GM21390 (cell line): ENCODE results near the gene COX7B.
A peak's percentile ranks its signal among the peaks of the same experiment; 100 is the strongest.
"Not testable (repeated sequence)": the region's sequence is repeated elsewhere in the genome, so short reads cannot be mapped to it uniquely, and the experiment has no call there.

Experiments
- ATAC-seq: cut with Tn5 transposase; IDR thresholded peaks from one replicate; pipeline ENCODE4 v1.9.1; 2021; ENCODE audit not compliant: unreplicated experiment

COX7B gene

GRCh38 chrX:77899081-77899828 lies at the start of gene COX7B:
Gene COX7B (plus strand): TSS chrX:77899468. CDS start chrX:77899554, 86 bp downstream.
- ATAC-seq: peak; percentile 65

- ATAC-seq: no peak
Observed at GRCh38 chrX:77875372-77875771, 23.9 kb upstream of the COX7B start.

- not testable (repeated sequence) for ATAC-seq
Observed at GRCh38 chrX:77881418-77881817, 17.9 kb upstream of the COX7B start.

- no peak for ATAC-seq
Observed at GRCh38 chrX:77892887-77893286, 6.4 kb upstream of the COX7B start.

GRCh38 chrX:77893713-77894112 lies 5.6 kb upstream of the COX7B start:
- no peak for ATAC-seq

- ATAC-seq: peak; percentile 86
Observed at GRCh38 chrX:77894921-77895886, 4.1 kb upstream of the COX7B start, which contains the start of gene MAGT1. Gene MAGT1 (minus strand): TSS chrX:77895435. CDS start chrX:77895410, 25 bp downstream.

- no peak for ATAC-seq
Observed at GRCh38 chrX:77900688-77901087, 1.4 kb downstream of the COX7B start.

- no peak for ATAC-seq
Observed at GRCh38 chrX:77901506-77901905, 2.2 kb downstream of the COX7B start.

- ATAC-seq: peak; percentile 90
Observed at GRCh38 chrX:77910108-77910840, 11.0 kb downstream of the COX7B start, which contains the start of gene ATP7A. Gene ATP7A (plus strand): TSS chrX:77910693. CDS start chrX:77971642, 60,949 bp downstream.

GRCh38 chrX:77917294-77917933 lies 18.1 kb downstream of the COX7B start:
- ATAC-seq: peak; percentile 63

GRCh38 chrX:77918568-77918967 lies 19.3 kb downstream of the COX7B start:
- no peak for ATAC-seq

GRCh38 chrX:77919370-77919769 lies 20.1 kb downstream of the COX7B start:
- ATAC-seq: not testable (repeated sequence)

- ATAC-seq: no peak
Observed at GRCh38 chrX:77922787-77923186, 23.5 kb downstream of the COX7B start.

- no peak for ATAC-seq
Observed at GRCh38 chrX:77924320-77924859, 25.1 kb downstream of the COX7B start.

GRCh38 chrX:77925764-77926163 lies 26.5 kb downstream of the COX7B start:
- ATAC-seq: no peak

GRCh38 chrX:77930581-77930980 lies 31.3 kb downstream of the COX7B start:
- ATAC-seq: no peak

GRCh38 chrX:77935886-77936285 lies 36.6 kb downstream of the COX7B start:
- no peak for ATAC-seq

GRCh38 chrX:77936299-77936698 lies 37.0 kb downstream of the COX7B start:
- ATAC-seq: no peak

GRCh38 chrX:77937291-77937690 lies 38.0 kb downstream of the COX7B start:
- no peak for ATAC-seq

- no peak for ATAC-seq
Observed at GRCh38 chrX:77938083-77938680, 38.9 kb downstream of the COX7B start.
